Measurements from ENCODE around the gene A2M. TPM values are rescaled to one million over a fixed set of nuclear protein-coding genes. Genes with fewer than 3 reads are reported as not detected.

The A2M gene
- total and polyA plus RNA-seq, 9 of the 15 experiments (the other 6 are each of a cell fraction or from before 2014, with no cell fraction given): 0.08 to 2.3 TPM; not detected in 7

DNA sequence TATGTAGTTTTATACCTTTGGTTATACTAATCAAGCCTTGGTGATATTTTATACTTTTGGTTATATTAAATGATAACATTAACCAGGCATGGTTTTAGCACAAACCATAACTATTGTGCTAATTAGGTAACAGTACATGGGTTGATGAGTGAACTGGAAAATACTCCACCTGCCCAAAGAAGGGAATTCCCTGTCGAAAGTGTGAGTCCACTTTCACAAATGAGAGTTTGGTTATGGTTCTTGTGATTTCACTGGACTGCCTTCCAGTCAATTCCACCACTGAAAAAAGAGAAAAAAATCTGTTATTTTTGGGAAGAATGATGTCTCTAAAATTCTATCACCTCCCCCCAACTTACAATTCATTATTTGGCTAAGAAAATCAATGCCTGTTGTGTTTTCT is 9.7 kb downstream of the A2M start:
- H3K9me3 ChIP-seq (replicated peaks; ENCODE audit: control insufficient read depth, insufficient read depth, low read depth, low read length): no peaks in the 10 kb centered on the region
- no TSS peak for BruUV-seq (replicated peaks)
- H3K9me1 ChIP-seq (ENCODE audit: control insufficient read depth, insufficient read depth, low read length): no peaks in the 10 kb centered on the region
- no peaks in the 10 kb centered on the region for H3K36me3 ChIP-seq (ENCODE audit: control insufficient read depth, insufficient read depth, low read length)
- POLR2A ChIA-PET: no interaction called here
- 0% methylated on average over 1 of the region's 1 CpG for WGBS (ENCODE audit: insufficient coverage, low coverage, missing lambda C conversion rate)
- no peak overlapping the region for H3K9ac ChIP-seq (ENCODE audit: insufficient read depth in 1 of 2, low read depth in 2 of 2, low read length in 2 of 2)
- H3K4me2 ChIP-seq (ENCODE audit: insufficient read depth, low read length): no peak overlapping the region
- CTCF ChIA-PET (ENCODE audit: low intra/inter-chr PET ratio): no interaction called here
- no peak overlapping the region for H3K4me3 ChIP-seq
- DNase-seq (ENCODE audit: extremely low read depth in 1 of 4, low spot score in 3 of 4) (no peak), ATAC-seq (no peak), FAIRE-seq (no peak)
- in situ Hi-C loops (cut with MboI) (no loop called here), intact Hi-C loops (cut with micrococcal nuclease) (no loop called here)
- no peaks in the 10 kb centered on the region for H4K20me1 ChIP-seq (replicated peaks; ENCODE audit: control insufficient read depth, insufficient read depth, low read length)
- H3K4me1 ChIP-seq (replicated peaks in 1 of 2; ENCODE audit: control insufficient read depth in 2 of 2, insufficient read depth in 2 of 2, low read length in 2 of 2): no peaks in the 10 kb centered on the region
- TF ChIP-seq SP1 (CRISPR knock-in tag; IDR thresholded peaks at IDR 0.05): no peak
- TF ChIP-seq NEUROD1 (IDR thresholded peaks at IDR 0.05; ENCODE audit: borderline replicate concordance, low read depth, low read length, partially characterized antibody): no peak
- no peak for TF ChIP-seq DMBX1 (CRISPR knock-in tag; IDR thresholded peaks at IDR 0.05; ENCODE audit: borderline replicate concordance)
- TF ChIP-seq ZNF146 (CRISPR knock-in tag; IDR thresholded peaks at IDR 0.05; ENCODE audit: unreplicated experiment): no peak
- TF ChIP-seq, protein P1, sequence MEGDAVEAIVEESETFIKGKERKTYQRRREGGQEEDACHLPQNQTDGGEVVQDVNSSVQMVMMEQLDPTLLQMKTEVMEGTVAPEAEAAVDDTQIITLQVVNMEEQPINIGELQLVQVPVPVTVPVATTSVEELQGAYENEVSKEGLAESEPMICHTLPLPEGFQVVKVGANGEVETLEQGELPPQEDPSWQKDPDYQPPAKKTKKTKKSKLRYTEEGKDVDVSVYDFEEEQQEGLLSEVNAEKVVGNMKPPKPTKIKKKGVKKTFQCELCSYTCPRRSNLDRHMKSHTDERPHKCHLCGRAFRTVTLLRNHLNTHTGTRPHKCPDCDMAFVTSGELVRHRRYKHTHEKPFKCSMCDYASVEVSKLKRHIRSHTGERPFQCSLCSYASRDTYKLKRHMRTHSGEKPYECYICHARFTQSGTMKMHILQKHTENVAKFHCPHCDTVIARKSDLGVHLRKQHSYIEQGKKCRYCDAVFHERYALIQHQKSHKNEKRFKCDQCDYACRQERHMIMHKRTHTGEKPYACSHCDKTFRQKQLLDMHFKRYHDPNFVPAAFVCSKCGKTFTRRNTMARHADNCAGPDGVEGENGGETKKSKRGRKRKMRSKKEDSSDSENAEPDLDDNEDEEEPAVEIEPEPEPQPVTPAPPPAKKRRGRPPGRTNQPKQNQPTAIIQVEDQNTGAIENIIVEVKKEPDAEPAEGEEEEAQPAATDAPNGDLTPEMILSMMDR (IDR thresholded peaks at IDR 0.05 in 2 of 3, conservative IDR thresholded peaks at IDR 0.05 in 1 of 3; ENCODE audit: insufficient read depth in 2 of 3, low read depth in 1 of 3, low read length in 3 of 3): no peak
- no peak for TF ChIP-seq ZNF778 (CRISPR knock-in tag; IDR thresholded peaks at IDR 0.05)
- no peak for TF ChIP-seq CBFA2T3 (IDR thresholded peaks at IDR 0.05)
- TF ChIP-seq PYGO2 (tag; IDR thresholded peaks at IDR 0.05): no peak
- TF ChIP-seq DPF2 (IDR thresholded peaks at IDR 0.05): no peak
- no peak for TF ChIP-seq HNRNPL (IDR thresholded peaks at IDR 0.05; ENCODE audit: low read depth, low read length)
- TF ChIP-seq HMG20B (CRISPR knock-in tag; IDR thresholded peaks at IDR 0.05): no peak
- no peak for TF ChIP-seq NFE2 (IDR thresholded peaks at IDR 0.05; ENCODE audit: low read depth)
- no peak for TF ChIP-seq KAT2B (IDR thresholded peaks at IDR 0.05; ENCODE audit: low read depth, low read length)
- H3K27me3 ChIP-seq (ENCODE audit: control insufficient read depth in 2 of 2, insufficient read depth in 2 of 2, low read length in 2 of 2): peaks cover 0 to 2% of the 10 kb centered on the region in 2 experiments; a peak in 1 of 5 replicates
- H3K27ac ChIP-seq (ENCODE audit: extremely low read depth, low read depth, low read length): no peak overlapping the region
- no peak overlapping the region for H2AFZ ChIP-seq (ENCODE audit: low read depth, low read length)
- no peaks in the 10 kb centered on the region for H3K79me2 ChIP-seq (ENCODE audit: control insufficient read depth, insufficient read depth, low read length)

Measured in K562 (cell line).